Stimulated activated CD8-positive, alpha-beta memory T cell treated with anti-CD3 and anti-CD28 coated beads, Interleukin-2, amount 100 ng/mL, for 48 hours (primary cell): ENCODE data around the gene NBEA.

Experiments used
- DNase-seq, 2 donors: peaks; one replicate each; pipeline ENCODE4 v3.0.0-alpha.2; 2020; ENCODE audit warnings: low read depth in 2 of 2

Gene NBEA

GRCh38 chr13:35475212-35475959 is 533.3 kb downstream of the NBEA start:
- DNase-seq = no peak

- no peak for DNase-seq
Measured at GRCh38 chr13:35475960-35476943, 534.2 kb downstream of the NBEA start, which contains the start of gene MAB21L1. Gene MAB21L1 (minus strand): TSS chr13:35476689. CDS start chr13:35476138, 551 bp downstream.

DNA sequence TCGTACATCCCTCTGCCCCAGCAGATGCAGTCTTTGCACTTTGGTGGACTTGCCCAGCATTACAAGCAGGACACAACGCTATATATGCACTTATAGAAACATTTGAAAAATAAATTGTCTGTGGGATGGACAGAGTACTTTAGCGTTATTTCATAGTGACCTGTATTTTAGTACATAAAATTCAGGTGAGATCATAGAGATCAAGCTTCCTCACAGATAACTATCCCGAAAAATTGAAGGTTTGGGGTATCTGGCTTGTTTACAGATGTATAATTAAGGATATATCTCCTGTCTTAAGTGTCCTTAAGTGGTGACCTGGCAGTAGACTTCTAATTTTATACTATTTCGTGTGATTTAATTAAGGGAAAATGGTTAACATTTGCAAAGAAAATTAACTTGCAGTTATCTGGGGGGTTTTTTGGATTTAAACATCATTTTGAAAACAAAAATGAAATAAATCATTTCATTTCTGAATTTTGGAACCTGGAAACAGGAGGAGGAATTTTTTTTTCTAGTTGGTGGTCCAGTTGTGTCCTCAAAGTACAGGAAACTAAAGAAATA is 535.4 kb downstream of the NBEA start:
- DNase-seq = no peak

- no peak for DNase-seq
Measured at GRCh38 chr13:35478271-35479037, 536.4 kb downstream of the NBEA start.

GRCh38 chr13:35479038-35479492 is 537.0 kb downstream of the NBEA start:
- no peak for DNase-seq

- no peak for DNase-seq
Measured at GRCh38 chr13:35479706-35480105, 537.6 kb downstream of the NBEA start.

DNA sequence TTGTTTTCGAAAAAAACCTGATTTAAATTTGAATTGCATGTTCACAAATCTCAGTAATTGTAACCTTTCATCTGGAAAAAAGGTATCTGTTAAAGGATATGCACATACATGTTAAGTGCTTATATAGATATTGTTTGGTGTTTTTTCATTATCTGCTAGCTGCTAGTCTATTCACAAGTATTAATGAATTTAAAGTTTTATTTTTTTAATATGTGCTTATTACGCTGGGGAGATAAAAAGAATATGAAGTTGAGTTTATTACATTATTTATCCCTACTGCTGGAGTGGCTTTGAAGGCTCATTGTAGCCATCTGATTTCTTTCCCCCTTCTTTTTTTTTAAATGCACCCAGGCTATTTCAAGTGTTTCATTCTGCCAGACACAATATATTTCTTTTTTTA is 538.3 kb downstream of the NBEA start:
- no peak for DNase-seq

- no peak for DNase-seq
Measured at GRCh38 chr13:35481777-35482176, 539.7 kb downstream of the NBEA start.

GRCh38 chr13:35482527-35482926 is 540.5 kb downstream of the NBEA start:
- no peak for DNase-seq

GRCh38 chr13:35483761-35484160 is 541.7 kb downstream of the NBEA start:
- no peak for DNase-seq

DNA sequence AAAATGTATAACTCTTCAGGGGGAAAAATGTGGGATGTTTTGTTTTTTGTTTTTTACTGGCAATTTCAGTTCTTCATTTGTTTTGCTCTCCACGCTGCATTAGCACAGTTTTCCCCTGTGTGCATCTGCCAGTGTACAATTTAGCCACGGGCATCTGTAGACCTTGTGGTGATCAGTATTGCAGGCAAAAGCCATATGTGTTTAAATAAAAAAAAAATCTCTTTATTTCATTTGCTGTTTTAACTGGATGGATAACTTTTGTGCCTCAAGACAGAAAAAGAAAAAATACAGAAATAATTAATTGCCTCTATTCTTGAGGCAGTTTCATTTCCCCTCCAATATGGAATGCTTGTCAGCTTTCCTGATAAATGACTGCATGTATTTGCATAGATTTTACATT is 542.3 kb downstream of the NBEA start:
- no peak for DNase-seq

GRCh38 chr13:35485424-35485823 is 543.4 kb downstream of the NBEA start:
- no peak for DNase-seq

DNA sequence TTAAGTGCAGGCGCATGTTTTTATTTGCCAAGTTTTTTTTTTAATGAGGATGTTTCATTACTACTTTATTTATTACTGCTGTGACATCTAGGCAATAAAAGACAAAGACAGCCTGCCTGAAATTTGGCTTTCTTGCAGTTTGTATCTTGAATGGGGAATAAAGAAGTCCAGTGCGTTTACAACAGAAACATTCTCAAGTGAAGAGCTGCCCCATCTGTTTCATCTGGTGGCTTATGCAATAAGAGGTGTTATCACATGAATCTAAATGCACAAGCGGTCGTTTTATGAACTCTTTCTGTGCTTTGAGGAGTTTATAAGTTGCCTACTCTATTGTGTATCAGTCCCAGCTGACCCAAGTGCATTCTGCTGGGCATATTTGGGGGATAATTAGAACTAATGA is 547.0 kb downstream of the NBEA start:
- no peak for DNase-seq

GRCh38 chr13:35496006-35496405 is 553.9 kb downstream of the NBEA start:
- no peak for DNase-seq

GRCh38 chr13:35496761-35497386 is 554.8 kb downstream of the NBEA start:
- DNase-seq = no peak

GRCh38 chr13:35498231-35498630 is 556.2 kb downstream of the NBEA start:
- DNase-seq = no peak

GRCh38 chr13:35499196-35499662 is 557.2 kb downstream of the NBEA start:
- no peak for DNase-seq

DNA sequence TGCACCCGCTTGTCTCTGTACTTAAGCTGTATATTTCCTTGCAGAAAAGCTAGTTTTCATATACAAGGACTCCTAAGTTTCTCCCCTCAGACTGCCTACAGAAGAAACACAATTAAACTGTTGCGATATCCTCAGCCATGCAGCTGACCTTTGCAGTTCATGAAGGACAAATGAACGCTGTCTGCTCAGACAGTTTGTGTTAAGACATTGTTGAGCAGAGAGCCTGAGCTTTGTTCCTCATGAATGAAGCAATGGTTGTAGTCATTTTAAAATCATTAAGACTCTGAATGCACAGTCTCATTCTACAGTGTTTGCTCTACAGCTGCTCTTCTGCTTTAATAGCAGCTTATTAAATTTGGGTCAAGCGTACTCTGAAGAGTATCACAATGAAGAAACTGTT is 557.6 kb downstream of the NBEA start:
- no peak for DNase-seq

DNA sequence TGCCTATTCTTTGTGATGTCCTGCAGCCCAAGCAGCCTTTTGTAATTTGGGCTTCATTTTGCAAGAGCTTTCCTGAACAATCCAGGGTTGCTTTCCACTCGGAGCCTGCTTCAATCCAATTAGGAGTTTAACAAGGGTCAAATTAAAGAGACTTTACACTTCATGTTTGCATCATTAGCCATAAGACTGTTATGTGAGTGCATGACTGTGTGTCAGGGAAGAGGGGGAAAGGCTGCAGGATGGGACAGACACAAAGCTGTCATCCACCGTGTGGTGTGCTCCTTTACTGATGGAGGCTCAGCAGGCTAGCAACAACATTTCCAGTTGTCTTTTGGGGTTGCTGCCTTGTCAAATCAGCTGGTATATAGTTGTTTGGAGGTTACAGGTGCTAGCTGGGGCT is 558.1 kb downstream of the NBEA start:
- no peak for DNase-seq

DNA sequence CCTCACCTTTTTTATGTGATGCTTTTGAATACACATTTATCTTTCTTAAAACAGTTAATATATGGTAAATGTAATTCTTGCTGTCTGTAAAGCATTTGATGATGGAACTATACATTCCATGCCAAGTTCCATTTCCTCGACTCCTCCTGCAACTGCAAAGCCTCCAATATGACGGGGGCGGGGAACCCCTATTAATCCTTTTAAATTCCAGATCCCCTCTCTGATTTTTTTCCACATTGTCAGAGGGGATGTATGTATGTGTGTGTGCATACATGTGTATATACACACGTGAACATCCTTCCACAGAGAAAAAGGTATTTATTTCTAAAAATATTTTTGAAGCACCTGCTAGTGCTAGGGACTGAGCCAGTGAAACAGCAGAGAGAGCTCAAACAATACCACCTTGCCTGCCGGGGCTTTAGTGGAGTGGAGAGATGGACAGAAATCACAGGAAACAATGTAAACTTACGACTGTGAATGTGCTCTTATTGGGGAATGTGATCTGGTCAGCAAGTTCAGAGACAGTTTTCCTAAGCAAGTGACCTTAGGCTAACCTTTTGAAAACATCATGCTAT is 559.7 kb downstream of the NBEA start:
- DNase-seq = no peak

GRCh38 chr13:35502456-35502855 is 560.4 kb downstream of the NBEA start:
- no peak for DNase-seq
